Left lobe of liver (tissue), 2 donors: ENCODE data around the gene PSTPIP2. TPM values are rescaled to one million over a fixed set of nuclear protein-coding genes. Genes with fewer than 3 reads are reported as not detected.
A peak's percentile ranks its signal among the peaks of the same experiment; 100 is the strongest.
"Not testable (repeated sequence)": the region's sequence is repeated elsewhere in the genome, so short reads cannot be mapped to it uniquely, and the experiment has no call there.

Source experiments
- ATAC-seq: fragments of 200-7000 bp; cut with Tn5 transposase; one replicate; pipeline ENCODE4 v1.9.1; 2020; ENCODE audit warnings: mild to moderate bottlenecking, moderate library complexity
- DNase-seq: peaks from one replicate; pipeline ENCODE4 v3.0.0-alpha.2; 2020; ENCODE audit warnings: low spot score
- total RNA-seq: library from RNA; stranded (reverse); gene quantifications from one replicate; pipeline ENCODE4 v1.2.1, GENCODE V29; 2021
- donor health status: DM: no; HTN: no; CAD: no; lungs with moderate emphysema.
- donor health status: DM: no; HTN: yes; CAD: no.

Gene PSTPIP2
- 3.9 TPM for total RNA-seq

- peak; percentile 77 for ATAC-seq
- peak; percentile 75 for DNase-seq
These were observed at the start of gene PSTPIP2 for GRCh38 chr18:46071653-46072375. PSTPIP2 (minus strand) TSS chr18:46072260; CDS start chr18:46072188, 72 bp downstream.

- DNase-seq (no peak), ATAC-seq (no peak)
These were observed 41.7 kb upstream of the PSTPIP2 start for GRCh38 chr18:46113751-46114150.

- ATAC-seq (no peak), DNase-seq (no peak)
These were observed 38.3 kb upstream of the PSTPIP2 start for GRCh38 chr18:46110406-46110805.

- ATAC-seq, result no peak
These were observed 37.3 kb upstream of the PSTPIP2 start for GRCh38 chr18:46109386-46109785.

GRCh38 chr18:46104128-46104911 lies 32.3 kb upstream of the PSTPIP2 start, which contains the start of gene HAUS1:
HAUS1 (plus strand) TSS chr18:46104385; CDS start chr18:46104412, 27 bp downstream.
- peak; percentile 95 for DNase-seq
- peak; percentile 97 for ATAC-seq

More at GRCh38 chr18:46109386-46109785, 37.3 kb upstream of the PSTPIP2 start:
- no peak for DNase-seq

- no peak for ATAC-seq
- DNase-seq, result no peak
These were observed 27.4 kb upstream of the PSTPIP2 start for GRCh38 chr18:46099463-46099862.

GRCh38 chr18:46098616-46098933 lies 26.5 kb upstream of the PSTPIP2 start:
- DNase-seq (no peak), ATAC-seq (no peak)

GRCh38 chr18:46097801-46098615 lies 25.9 kb upstream of the PSTPIP2 start, which contains the start of gene ATP5F1A:
ATP5F1A (minus strand) TSS chr18:46098296; CDS start chr18:46098231, 65 bp downstream.
- DNase-seq (peak; percentile 89), ATAC-seq (peak; percentile 90)

GRCh38 chr18:46097431-46097800 lies 25.4 kb upstream of the PSTPIP2 start:
- ATAC-seq (peak; percentile 41), DNase-seq (no peak)

GRCh38 chr18:46096651-46097300 lies 24.7 kb upstream of the PSTPIP2 start:
- DNase-seq (no peak), ATAC-seq (no peak)

- ATAC-seq (no peak), DNase-seq (no peak)
These were observed 23.5 kb upstream of the PSTPIP2 start for GRCh38 chr18:46095532-46095931.

GRCh38 chr18:46088501-46088900 lies 16.4 kb upstream of the PSTPIP2 start:
- not testable (repeated sequence) for DNase-seq, ATAC-seq

- ATAC-seq, result no peak
- DNase-seq, result no peak
These were observed 12.4 kb upstream of the PSTPIP2 start for GRCh38 chr18:46084431-46084830.

- no peak for DNase-seq
- no peak for ATAC-seq
These were observed 8.1 kb upstream of the PSTPIP2 start for GRCh38 chr18:46080156-46080555.

GRCh38 chr18:46079336-46079735 lies 7.3 kb upstream of the PSTPIP2 start:
- no peak for ATAC-seq
- no peak for DNase-seq

GRCh38 chr18:46073474-46074331 lies 1.6 kb upstream of the PSTPIP2 start:
- peak; percentile 66 for ATAC-seq
- DNase-seq, result peak; percentile 28

GRCh38 chr18:46072959-46073358 lies 899 bp upstream of the PSTPIP2 start:
- ATAC-seq (peak; percentile 1), DNase-seq (no peak)

GRCh38 chr18:46072376-46072867 lies 362 bp upstream of the PSTPIP2 start:
- DNase-seq (peak; percentile 55), ATAC-seq (no peak)

- peak; percentile 9 for ATAC-seq
- no peak for DNase-seq
These were observed 1.0 kb downstream of the PSTPIP2 start for GRCh38 chr18:46070815-46071652.
